ENCODE results near the gene ALG1.
"Not testable (repeated sequence)": the region's sequence is repeated elsewhere in the genome, so short reads cannot be mapped to it uniquely, and the experiment has no call there.

The ALG1 gene

DNA sequence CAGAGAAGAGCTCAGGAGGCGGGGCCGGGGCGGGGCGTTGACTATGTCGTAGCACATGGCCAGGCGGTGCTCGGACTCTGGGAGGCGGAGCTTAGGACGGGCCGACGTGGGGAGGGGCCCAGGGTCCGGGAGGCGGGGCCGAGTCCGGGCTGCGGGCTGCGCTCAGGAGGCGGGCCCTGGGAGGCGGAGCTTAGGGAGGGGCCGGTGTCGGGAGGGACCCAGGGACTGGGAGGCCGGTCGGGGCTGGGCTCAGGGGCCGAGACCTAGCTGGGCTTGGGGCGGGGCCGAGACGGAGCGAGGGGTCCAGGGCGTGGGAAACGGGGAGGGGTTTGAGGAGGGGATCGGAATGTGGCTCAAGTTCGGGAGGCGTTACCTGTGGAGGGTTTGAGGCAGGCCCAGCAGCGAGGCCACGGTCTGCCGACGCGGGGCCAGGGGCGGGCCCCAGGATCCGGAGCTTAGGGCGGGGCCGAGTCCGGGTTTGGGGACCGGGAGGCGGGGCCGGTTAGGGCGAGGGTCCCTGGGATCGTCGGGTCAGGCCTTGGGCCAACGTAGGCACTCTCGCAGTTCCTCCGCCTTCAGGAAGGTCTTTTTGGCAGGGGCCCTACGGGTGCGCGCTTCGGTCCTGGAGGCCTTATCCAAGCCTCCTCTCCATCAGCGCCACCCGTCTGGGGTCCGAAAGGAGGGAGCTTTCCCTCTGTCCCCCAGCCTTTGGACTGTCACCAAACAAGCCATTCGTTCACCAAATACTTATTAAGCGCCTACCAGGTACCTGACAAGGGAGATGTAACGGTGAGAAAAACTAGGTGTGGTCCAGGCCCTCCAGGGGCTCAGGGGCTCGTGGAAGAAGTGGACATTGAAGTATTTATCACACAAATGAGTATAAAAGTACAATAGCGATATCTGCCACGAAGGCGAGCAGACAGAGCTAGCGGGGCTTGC is 26.8 kb downstream of the ALG1 start:
- DNase-seq (ENCODE audit: low spot score) = peak; percentile 97

DNA sequence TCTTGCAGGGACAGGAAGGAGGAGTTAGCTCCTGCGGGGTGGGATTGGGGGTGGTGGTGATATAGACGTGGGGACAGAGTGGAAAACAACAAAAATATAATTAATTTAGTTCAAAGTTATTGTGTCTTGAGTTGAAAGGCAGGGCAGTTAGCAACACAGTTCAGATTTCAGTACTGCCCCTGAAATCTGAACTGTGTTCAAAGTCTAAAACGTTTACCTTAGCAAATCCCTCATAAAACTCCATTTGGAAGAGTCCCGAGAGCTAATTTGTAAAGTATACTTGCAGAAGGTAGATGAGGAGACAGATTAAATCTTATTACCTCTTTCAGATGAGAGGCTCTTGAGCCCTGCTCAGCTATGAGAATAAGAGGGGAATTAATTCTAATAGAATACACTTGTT is 27.5 kb downstream of the ALG1 start:
- not testable (repeated sequence) for DNase-seq (ENCODE audit: low spot score)

DNA sequence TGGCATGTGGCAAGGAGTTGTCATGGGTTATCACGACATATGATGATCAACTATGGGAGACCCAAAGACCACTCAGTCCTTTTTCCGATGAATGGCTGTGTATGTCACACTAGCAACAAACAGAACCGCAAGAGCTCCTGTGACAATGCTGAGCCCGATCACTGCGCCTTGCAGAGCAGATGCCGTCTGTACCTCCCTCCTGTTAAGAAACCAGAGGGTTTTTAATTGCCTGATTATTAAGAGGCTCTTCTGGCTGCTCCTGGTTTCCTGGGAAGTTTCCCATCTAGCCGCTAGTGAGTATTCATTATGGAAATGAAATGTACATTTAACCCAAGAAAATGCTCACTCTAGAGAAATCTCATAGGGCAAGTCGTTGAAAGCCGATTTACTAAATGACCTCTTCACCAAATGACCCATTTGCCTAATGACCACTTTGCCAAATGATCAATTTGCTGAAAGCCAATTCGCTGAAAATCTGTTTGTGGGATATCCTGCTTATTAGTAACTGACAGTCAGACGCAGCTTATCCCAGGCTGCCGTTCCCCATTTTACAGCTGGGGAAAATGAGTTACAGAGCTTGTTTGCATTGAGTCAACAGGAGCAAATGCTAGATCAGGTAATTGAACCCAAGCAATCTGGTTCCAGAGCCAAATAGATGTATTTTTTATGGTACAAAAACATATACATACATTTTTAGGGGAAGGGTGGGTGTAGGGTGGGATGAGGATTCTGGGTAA is 31.8 kb downstream of the ALG1 start:
- DNase-seq (ENCODE audit: low spot score) = not testable (repeated sequence)

DNA sequence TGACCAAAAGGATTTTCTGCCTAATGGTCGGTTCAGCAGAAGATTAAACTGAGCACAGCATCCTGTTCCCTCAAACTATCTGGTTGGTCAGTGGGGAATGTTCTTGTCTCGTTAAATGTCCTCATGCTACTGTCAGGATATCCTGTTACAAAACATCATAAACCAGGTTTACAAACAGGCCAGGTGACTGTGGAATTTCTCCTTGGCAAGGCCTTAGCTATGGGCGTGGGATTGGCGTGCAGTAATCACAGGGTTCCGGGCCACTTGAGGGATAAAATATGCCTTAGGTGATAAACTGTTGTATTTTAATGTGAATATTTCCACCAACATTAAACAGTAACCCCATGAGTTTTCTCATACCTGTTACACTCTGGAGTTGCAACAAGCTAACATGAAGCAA is 33.4 kb downstream of the ALG1 start:
- DNase-seq (ENCODE audit: low spot score) = not testable (repeated sequence)

DNA sequence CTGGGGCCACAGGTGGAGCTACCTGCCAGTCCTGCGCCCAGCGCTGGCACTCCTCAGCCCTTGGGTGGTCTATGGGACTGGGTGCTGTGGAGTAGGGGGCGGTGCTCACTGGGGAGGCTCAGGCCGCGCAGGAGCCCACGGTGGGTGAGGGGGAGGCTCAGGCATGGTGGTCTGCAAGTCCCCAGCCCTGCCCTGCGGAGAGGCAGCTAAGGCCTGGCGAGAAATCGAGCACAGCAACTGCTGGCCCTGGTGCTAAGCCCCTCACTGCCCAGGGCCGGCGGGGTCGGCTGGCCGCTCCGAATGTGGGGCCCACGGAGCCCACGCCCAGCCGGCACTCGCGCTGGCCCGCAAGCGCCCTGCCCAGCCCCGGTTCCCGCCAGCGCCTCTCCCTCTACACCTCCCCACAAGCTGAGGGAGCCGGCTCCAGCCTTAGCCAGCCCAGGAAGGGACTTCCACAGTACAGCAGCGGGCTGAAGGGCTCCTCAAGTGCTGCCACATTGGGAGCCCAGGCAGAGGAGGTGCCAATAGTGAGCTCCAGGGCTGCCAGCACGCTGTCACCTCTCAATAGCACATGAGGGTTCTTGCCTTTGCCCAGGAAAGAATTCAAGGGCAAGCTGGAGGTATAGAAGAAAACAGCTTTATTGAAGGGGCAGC is 37.0 kb downstream of the ALG1 start:
- no peak for DNase-seq (ENCODE audit: low spot score)

DNA sequence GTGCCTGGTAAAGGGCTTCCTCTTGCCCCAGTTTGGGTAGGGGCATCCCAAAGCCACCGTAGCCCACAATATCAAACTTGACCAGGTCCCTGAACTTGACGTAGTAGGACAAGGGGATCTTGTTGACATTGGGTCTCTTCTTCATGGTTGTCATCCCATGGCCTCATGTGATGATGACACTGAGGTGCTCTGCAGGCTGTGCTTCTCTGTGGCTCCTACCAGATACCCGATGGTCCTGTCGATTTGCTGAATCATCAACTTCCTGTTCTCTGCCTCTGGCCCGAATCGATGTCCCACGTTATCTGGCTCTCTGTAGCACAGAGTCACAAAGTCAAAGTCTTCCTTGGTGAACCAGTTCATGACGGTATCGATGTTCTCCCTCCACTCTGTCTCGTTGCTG is 39.3 kb downstream of the ALG1 start:
- DNase-seq (ENCODE audit: low spot score) = not testable (repeated sequence)

DNA sequence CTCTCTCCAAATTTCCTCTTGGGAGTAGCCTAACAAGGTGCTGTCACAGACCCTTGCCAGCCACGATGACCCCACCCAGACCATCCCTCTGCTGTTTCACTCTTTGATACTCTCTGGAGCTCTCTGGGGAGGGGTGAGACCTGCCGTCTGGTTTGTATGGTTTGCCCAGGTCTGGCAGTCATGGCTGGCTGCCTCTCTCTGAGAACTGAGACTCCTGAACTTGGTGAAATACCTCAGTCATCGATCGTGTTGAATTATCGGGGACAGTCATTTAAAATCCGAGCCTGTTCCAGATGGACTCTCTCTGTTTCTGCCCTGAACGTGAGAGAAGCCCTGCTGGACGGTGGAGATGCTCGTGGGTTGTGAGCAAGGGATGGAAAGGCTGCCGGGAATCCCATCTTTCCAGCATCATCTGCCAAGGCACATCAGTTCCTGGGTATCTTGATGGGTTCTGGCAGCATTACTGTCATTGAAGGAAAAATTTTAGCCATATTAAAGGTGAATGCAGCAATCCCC is 45.2 kb downstream of the ALG1 start:
- not testable (repeated sequence) for DNase-seq (ENCODE audit: low spot score)

DNA sequence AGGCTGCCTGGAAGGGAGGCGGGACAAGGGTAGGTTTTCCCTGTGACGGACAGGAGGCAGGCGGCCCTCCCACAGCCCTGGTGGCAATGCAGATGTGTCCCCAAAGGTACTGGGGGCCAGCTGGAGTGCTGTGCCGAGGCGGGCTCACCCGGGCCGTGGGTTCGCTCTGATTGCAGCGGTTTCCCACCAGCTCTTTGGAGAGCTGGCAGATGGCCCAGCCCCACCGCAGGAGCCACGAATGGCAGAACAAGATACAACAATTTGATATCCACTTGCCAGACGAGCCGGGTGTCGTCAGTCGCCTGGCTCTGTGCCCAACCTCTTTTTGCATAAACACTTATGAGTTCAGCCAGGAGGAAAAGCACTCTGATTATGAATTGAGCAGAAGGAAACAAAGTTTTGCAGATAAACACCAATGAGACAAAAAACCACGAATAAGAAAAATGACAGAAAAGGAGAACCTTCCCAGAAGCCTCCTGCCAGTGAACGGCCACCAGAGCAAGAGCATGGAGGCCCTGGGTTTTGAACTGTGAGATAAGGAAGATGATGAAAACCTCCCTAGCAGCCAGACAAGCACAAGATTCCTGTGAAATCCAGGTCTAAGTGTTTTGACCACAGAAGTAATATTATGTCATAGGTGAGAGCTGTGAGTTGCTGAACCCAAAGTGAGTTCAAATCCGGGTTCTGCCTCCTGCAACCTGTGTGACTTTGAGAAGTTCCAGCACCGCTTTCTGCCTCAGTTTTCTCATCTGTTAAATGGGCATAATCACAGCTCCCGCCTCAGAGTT is 45.9 kb downstream of the ALG1 start:
- peak; percentile 19 for DNase-seq (ENCODE audit: low spot score)

DNA sequence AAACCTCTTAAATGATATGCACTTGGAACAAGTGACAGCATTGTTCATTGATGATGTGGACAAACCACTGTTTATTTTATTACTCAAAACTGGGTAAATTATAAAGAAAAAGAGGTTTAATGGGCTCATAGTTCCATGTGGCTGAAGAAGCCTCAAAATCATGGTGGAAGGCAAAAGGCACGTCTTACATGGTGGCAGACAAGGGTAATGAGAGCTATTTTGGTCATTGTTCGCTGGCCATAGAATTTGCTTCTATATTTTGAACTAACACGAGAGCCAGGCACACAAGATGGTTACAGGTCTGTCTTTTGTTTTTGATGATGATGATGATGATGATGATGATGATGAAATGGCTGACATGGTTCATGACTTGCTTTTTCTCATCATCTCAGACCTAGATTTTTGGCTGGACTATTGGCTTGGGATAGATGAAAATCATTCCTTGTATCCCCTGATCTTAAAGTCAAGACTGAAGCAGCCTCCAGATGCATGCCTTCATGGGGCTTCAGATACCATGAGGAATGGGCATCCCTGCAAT is 59.9 kb downstream of the ALG1 start:
- DNase-seq (ENCODE audit: low spot score) = not testable (repeated sequence)

DNA sequence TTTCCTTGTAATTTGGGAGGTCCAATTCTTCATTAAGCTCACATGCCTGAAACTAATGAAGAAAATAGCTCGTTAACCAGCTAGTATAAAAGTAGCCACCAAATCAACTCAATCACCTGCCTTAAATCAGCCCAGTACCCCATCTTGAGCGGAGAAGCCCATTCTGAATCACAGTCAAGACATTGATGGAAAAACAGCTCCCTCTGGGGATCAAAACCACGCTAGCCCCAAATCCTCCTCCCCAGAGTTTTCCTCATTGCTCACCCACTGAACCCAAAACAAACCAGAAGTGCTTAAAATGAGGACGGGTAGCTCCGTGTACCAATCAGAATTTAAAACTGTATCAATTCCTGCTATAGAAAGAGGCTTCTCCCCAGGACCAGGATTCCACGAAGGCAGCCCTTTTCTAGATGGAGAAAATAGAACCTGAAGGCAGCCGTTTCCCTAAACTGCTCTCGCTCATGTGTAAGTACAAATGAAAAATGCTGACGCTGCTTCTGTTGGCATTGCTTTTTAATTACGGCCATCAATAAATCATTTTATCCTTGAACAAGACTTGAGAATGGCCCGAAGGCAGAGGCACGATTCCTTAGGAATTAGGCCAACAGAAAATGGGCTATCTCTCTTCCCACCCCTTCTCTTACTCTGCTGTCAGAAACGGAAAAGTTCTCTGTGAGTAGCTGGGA is 61.4 kb downstream of the ALG1 start:
- DNase-seq (ENCODE audit: low spot score) = not testable (repeated sequence)

DNA sequence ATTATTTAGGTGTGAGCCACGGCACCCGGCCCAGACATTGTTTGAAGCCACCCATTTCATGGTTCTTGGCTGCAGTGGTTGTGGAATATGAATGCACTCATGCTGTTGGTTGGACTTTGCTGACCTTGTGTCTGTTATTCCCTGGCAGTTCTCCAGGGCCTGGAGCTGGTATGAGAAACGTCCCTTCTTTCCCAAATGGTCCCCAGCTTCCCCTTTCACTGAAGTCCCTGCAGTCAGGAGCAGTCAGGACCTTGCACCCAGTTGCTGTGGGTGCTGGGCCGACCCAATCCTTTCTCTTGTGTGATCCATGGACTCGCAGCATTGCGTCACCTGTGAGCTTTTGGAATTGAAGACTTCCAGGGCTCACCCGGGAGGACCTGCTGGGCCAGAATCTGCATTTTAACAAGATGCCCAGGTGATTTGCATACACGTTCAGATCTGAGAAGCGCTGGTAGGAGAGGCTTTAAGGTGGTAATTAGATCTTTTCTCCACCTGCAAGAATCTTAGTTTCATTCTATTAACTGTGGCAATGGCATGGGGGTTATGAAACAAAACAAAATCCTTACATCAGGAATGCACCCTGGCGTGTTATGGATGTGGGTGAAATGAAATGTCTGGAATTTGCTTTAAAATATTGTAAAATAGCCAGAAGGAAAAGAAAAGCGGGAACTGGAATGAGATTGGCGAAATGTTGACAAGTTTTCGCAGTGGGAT is 63.3 kb downstream of the ALG1 start:
- not testable (repeated sequence) for DNase-seq (ENCODE audit: low spot score)

Data from CD4-positive, alpha-beta T cell treated with Interleukin-2 at 100 ng/mL for 4 hours (primary cell).